Small intestine (tissue), 7 donors: ENCODE results near the gene NTRK1. TPM values are rescaled to one million over a fixed set of nuclear protein-coding genes. Genes with fewer than 3 reads are reported as not detected.

ENCODE experiments used
- DNase-seq, 2 donors: peaks; one replicate each; pipeline versions ENCODE4 v3.0.0 to v3.0.0-alpha.2; 2013
- FAIRE-seq: peaks from 2 replicates; lab custom pipeline; 2012; peaks lifted over from hg19 to GRCh38; lab: Jason Lieb, UNC
- H3K27ac ChIP-seq, 3 donors: one replicate each; pipeline ENCODE4 v1.5.1; 2013; ENCODE audit warnings: low read length in 2 of 3, mild to moderate bottlenecking in 2 of 3, control low read depth in 1 of 3, inconsistent platforms in 1 of 3, low read depth in 1 of 3, moderate library complexity in 1 of 3
- H3K27me3 ChIP-seq, 3 donors: one replicate each; pipeline ENCODE4 v1.6.1; 2013; ENCODE audit warnings: low read length in 3 of 3, inconsistent platforms in 1 of 3; ENCODE audit not compliant: control insufficient read depth in 3 of 3, insufficient read depth in 3 of 3
- H3K36me3 ChIP-seq, 3 donors: one replicate each; pipeline ENCODE4 v1.6.1; 2013; ENCODE audit warnings: low read length in 3 of 3, inconsistent platforms in 1 of 3, low read depth in 1 of 3, mild to moderate bottlenecking in 1 of 3, moderate library complexity in 1 of 3; ENCODE audit not compliant: control insufficient read depth in 3 of 3, insufficient read depth in 2 of 3
- H3K4me1 ChIP-seq, 3 donors: one replicate each; pipeline ENCODE4 v1.6.1; 2013; ENCODE audit warnings: low read length in 2 of 3, inconsistent platforms in 1 of 3, low read depth in 1 of 3, mild to moderate bottlenecking in 1 of 3, moderate library complexity in 1 of 3; ENCODE audit not compliant: control insufficient read depth in 3 of 3, insufficient read depth in 2 of 3
- H3K4me3 ChIP-seq, 3 donors: one replicate each; pipeline ENCODE4 v1.5.1; 2013; ENCODE audit warnings: low read length in 3 of 3, control low read depth in 1 of 3, inconsistent platforms in 1 of 3, low read depth in 1 of 3, mild to moderate bottlenecking in 1 of 3, moderate library complexity in 1 of 3
- H3K9me3 ChIP-seq, 2 donors: one replicate each; pipeline ENCODE4 v1.6.1; 2013; ENCODE audit warnings: low read depth in 1 of 2, low read length in 1 of 2; ENCODE audit not compliant: control insufficient read depth in 2 of 2, insufficient read depth in 1 of 2
- WGBS, 3 donors: extraction: QIAGEN DNeasy Blood & Tissue Kit; methylation state at CpG; one replicate each; pipeline ENCODE4 v1.1.7; 2013; 5-methylcytosine and 5-hydroxymethylcytosine counted together
- polyA plus RNA-seq, 4 donors: library from polyadenylated mRNA; stranded (reverse) in 3 of 4; unstranded in 1 of 4; fragments of 200-250 nt in 3 of 4; fragments of 120-200 nt in 1 of 4; gene quantifications; one replicate each; pipeline versions ENCODE4 v1.2.1 to v1.2.3, GENCODE V29; 2013
- donor health status: healthy with polysubstance abuse.
- donor health status: control.
- donor health status: control.
- donor health status: Bipolar disorder and iron deficiency.
- donor health status: healthy.

Gene NTRK1
- polyA plus RNA-seq, 4 donors: 0.10 to 0.67 TPM; not detected in 2

- no peak overlapping the region for H3K4me3 ChIP-seq
- H3K27me3 ChIP-seq: peaks cover 11 to 75% (median 23%) of the 10 kb centered on the region in 3 donors
- H3K27ac ChIP-seq: no peak overlapping the region
- peaks cover 0 to 15% (median 2%) of the 10 kb centered on the region in 3 donors for H3K4me1 ChIP-seq
- no peaks in the 10 kb centered on the region for H3K36me3 ChIP-seq
- no peak for DNase-seq
- H3K9me3 ChIP-seq: no peaks in the 10 kb centered on the region
- 46 to 74% (median 64%) methylated on average over 3 of the region's 3 CpGs for WGBS, 3 donors
- FAIRE-seq: no peak
Observed at GRCh38 chr1:156857532-156857931, 3.1 kb upstream of the NTRK1 start.

- WGBS, 3 donors: 7 to 24% (median 23%) methylated on average over 5 of the region's 5 CpGs
- H3K9me3 ChIP-seq: no peaks in the 10 kb centered on the region
- FAIRE-seq: no peak
- peaks cover 0 to 15% (median 2%) of the 10 kb centered on the region in 3 donors for H3K4me1 ChIP-seq
- no peak overlapping the region for H3K27ac ChIP-seq
- no peaks in the 10 kb centered on the region for H3K36me3 ChIP-seq
- peaks cover 11 to 77% (median 26%) of the 10 kb centered on the region in 3 donors for H3K27me3 ChIP-seq
- no peak overlapping the region for H3K4me3 ChIP-seq
- DNase-seq: no peak
Observed at GRCh38 chr1:156858555-156858956, 2.1 kb upstream of the NTRK1 start.

GRCh38 chr1:156858959-156859522, 1.6 kb upstream of the NTRK1 start, which contains the start of gene INSRR:
Gene INSRR, minus strand, starts transcription at chr1:156859117. Its CDS starts 496 bp downstream, at chr1:156858621.
- Histone ChIP-seq H3K27me3 (peaks cover 11 to 77% (median 26%) of the 10 kb centered on the region in 3 donors), H3K36me3 (no peaks in the 10 kb centered on the region), H3K9me3 (no peaks in the 10 kb centered on the region), H3K27ac (no peak within 1 kb of the TSS), H3K4me1 (peaks cover 0 to 15% (median 2%) of the 10 kb centered on the region in 3 donors), H3K4me3 (peak within 1 kb of the TSS in 2 of 3 donors; percentile 22 to 39)
- FAIRE-seq (no peak), DNase-seq (peak in 1 of 2 donors; percentile 19)
- 3 to 8% (median 5%) methylated on average over 33 to 39 of the region's 39 CpGs for WGBS, 3 donors

GRCh38 chr1:156859523-156860112, 1.0 kb upstream of the NTRK1 start:
- Histone ChIP-seq H3K27ac (no peak overlapping the region), H3K4me1 (peaks cover 0 to 15% (median 2%) of the 10 kb centered on the region in 3 donors), H3K9me3 (no peaks in the 10 kb centered on the region), H3K4me3 (peak overlapping the region in 2 of 3 donors; percentile 22 to 39), H3K27me3 (peaks cover 11 to 81% (median 26%) of the 10 kb centered on the region in 3 donors), H3K36me3 (no peaks in the 10 kb centered on the region)
- peak in 1 of 2 donors; percentile 41 for DNase-seq
- WGBS, 3 donors: 2 to 7% (median 3%) methylated on average over 29 to 33 of the region's 33 CpGs
- no peak for FAIRE-seq

- WGBS, 3 donors: 1 to 4% (median 3%) methylated on average over 35 of the region's 35 CpGs
- Histone ChIP-seq H3K27me3 (peaks cover 11 to 87% (median 26%) of the 10 kb centered on the region in 3 donors), H3K9me3 (no peaks in the 10 kb centered on the region), H3K4me1 (peaks cover 0 to 15% (median 2%) of the 10 kb centered on the region in 3 donors), H3K36me3 (no peaks in the 10 kb centered on the region), H3K27ac (no peak overlapping the region), H3K4me3 (peak overlapping the region in 2 of 3 donors; percentile 22 to 39)
- FAIRE-seq (no peak), DNase-seq (peak; percentile 22 to 66)
Observed at GRCh38 chr1:156860113-156860627, 495 bp upstream of the NTRK1 start.

- no peak overlapping the region for H3K27ac ChIP-seq
- FAIRE-seq: no peak
- no peak for DNase-seq
- H3K4me3 ChIP-seq: no peak overlapping the region
- no peaks in the 10 kb centered on the region for H3K36me3 ChIP-seq
- WGBS, 3 donors: 67 to 79% (median 70%) methylated on average over 6 of the region's 6 CpGs
- H3K4me1 ChIP-seq: peaks cover 0 to 15% (median 2%) of the 10 kb centered on the region in 3 donors
- peaks cover 11 to 94% (median 23%) of the 10 kb centered on the region in 3 donors for H3K27me3 ChIP-seq
- H3K9me3 ChIP-seq: no peaks in the 10 kb centered on the region
Observed at GRCh38 chr1:156862584-156862983, 1.9 kb downstream of the NTRK1 start.

DNA sequence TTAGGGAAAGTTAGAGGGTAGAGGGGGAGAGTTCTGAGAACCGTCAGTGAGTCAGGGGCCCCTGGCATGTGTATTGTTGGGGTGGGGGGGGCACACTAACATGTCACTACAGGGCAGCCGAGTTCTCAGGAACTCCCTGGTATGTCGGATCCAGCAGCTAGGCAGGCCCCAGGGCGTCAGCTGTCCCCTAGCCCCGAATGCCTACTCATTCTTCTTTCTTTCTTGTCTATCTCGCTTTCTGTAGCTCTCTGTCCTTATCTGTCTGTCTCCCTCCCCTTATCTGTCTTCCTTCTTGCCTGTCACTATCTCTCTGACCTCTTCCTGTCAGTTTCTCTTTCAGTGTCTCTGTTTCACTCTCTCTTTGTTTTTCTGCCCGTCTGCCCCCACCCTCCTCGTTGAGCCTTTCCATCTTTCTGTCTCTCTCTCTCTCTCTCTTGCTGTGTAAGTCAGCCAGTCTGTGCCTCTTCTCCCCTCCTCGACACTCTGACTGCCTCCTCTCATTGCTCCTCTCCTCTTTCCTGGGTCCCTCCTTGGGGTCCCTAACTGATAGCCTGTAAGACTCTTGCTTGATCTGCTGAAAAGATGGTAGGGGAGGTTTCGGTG, 2.4 kb downstream of the NTRK1 start:
- Histone ChIP-seq H3K36me3 (no peaks in the 10 kb centered on the region), H3K27ac (no peak overlapping the region), H3K4me1 (peaks cover 0 to 15% (median 2%) of the 10 kb centered on the region in 3 donors), H3K9me3 (no peaks in the 10 kb centered on the region), H3K27me3 (peaks cover 8 to 91% (median 23%) of the 10 kb centered on the region in 3 donors), H3K4me3 (no peak overlapping the region)
- no peak for FAIRE-seq
- no peak for DNase-seq
- WGBS, 3 donors: 35 to 55% (median 44%) methylated on average over 10 of the region's 10 CpGs

DNA sequence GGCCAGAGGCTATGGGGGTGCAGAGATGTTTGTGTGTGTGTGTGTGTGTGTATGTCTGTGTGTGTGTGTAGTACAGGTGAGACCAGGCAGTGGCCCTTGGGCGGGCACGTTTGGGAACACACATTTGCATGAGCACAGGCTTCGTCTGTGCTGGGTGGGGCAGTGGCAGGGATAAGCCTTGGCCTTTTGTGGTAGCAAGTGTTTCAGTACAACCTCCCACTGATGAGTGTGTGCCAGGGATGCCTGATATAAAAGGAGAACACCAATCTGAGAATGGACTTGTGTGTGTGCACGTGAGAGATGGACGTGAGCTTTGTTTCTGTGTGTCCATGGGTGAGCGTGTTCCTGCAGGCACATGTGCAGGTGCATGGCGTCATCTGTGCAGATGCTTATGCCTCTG, 3.0 kb downstream of the NTRK1 start:
- no peaks in the 10 kb centered on the region for H3K36me3 ChIP-seq
- no peak overlapping the region for H3K4me3 ChIP-seq
- 39 to 72% (median 61%) methylated on average over 7 of the region's 7 CpGs for WGBS, 3 donors
- no peaks in the 10 kb centered on the region for H3K9me3 ChIP-seq
- FAIRE-seq (no peak), DNase-seq (no peak)
- peaks cover 5 to 88% (median 21%) of the 10 kb centered on the region in 3 donors for H3K27me3 ChIP-seq
- no peak overlapping the region for H3K27ac ChIP-seq
- peaks cover 0 to 15% (median 2%) of the 10 kb centered on the region in 3 donors for H3K4me1 ChIP-seq
